GM12872 (cell line): ENCODE measurements around the gene RAB7A.

Experiments
- TF ChIP-seq, protein P1 (sequence below): IDR thresholded peaks from 3 replicates; pipeline ENCODE4 v1.5.1; 2011; ENCODE audit warnings: low read depth, mild to moderate bottlenecking, low read length, moderate library complexity; ENCODE audit not compliant: insufficient read depth

Gene RAB7A

GRCh38 chr3:128801779-128802380 is 75.9 kb downstream of the RAB7A start:
- TF ChIP-seq, protein P1, sequence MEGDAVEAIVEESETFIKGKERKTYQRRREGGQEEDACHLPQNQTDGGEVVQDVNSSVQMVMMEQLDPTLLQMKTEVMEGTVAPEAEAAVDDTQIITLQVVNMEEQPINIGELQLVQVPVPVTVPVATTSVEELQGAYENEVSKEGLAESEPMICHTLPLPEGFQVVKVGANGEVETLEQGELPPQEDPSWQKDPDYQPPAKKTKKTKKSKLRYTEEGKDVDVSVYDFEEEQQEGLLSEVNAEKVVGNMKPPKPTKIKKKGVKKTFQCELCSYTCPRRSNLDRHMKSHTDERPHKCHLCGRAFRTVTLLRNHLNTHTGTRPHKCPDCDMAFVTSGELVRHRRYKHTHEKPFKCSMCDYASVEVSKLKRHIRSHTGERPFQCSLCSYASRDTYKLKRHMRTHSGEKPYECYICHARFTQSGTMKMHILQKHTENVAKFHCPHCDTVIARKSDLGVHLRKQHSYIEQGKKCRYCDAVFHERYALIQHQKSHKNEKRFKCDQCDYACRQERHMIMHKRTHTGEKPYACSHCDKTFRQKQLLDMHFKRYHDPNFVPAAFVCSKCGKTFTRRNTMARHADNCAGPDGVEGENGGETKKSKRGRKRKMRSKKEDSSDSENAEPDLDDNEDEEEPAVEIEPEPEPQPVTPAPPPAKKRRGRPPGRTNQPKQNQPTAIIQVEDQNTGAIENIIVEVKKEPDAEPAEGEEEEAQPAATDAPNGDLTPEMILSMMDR = no peak

- TF ChIP-seq, protein P1 = no peak
Observed at GRCh38 chr3:128803307-128803706, 77.3 kb downstream of the RAB7A start.

DNA sequence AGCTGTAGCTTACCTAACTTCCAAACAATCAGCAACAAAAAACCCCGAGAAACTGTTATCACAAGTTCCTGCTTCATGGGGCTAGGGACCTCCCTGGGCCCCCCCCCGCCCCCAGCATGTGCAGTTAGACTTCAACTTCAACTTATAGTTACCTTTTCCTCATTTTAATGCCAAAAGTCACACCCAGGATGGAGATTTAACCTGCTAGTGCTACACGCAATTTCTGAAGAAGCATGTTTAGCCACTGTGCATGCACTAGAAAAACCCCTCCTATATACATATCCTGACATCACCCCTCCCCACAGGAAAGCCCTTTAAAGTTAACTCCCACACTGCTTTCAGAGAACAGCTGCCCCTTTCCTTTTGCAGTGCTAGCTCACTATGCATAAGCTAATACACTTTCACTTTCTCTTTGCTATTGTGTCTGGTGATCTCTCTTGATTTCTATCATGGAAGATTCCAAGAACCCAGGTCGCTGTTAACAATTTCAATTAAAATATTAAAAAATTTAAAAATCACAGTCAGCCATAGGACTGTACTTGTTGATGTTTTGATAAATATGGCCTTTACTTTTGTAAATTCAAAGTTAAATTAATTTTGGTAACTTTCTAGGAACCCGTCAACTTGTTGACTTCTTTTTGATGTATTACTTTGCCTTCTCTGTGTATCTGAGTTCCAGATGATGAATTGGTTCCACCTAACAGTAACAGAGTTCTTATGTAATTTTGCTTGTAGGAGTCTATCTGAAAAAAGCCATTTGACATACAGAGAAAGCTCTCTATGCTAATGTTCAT is 78.2 kb downstream of the RAB7A start:
- TF ChIP-seq, protein P1 = no peak

DNA sequence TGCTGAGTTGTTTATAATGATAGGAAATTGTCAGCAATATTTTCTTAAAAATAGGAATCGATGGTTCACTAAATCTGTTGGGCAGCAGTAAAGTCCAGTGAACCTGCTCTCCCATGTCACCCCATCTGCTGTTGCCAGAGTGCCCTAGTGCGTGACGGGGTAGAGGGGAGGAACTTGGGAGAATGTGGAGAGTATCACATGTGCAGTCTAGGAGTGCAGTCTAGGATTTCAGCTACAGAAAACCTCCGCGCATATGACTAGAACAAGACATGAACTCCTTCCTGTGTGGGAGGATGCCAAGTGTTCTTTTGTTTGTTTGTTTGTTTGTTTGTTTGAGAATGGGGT is 78.8 kb downstream of the RAB7A start:
- TF ChIP-seq, protein P1 = no peak

- TF ChIP-seq, protein P1 = no peak
Observed at GRCh38 chr3:128805772-128806171, 79.8 kb downstream of the RAB7A start.

DNA sequence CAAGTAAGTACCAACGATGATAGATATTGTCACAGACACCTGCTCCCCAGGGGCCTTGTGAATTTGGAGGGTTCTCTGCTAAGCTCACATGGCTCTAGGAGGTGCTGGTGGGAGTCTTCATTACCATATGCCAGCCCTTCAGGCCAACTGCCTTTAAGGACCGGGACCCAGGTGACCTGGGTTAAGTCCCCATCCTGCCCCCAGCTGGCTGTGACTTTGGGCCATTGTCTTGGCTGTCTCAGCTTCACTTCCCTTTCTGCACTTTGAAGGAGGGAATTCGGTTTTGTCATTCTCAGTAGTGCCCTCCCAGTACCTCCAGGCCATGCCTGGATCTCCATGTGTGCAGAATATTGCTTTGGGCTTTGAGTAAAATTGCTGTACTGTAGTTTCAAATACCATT is 80.6 kb downstream of the RAB7A start:
- TF ChIP-seq, protein P1 = no peak

GRCh38 chr3:128807186-128807830 is 81.3 kb downstream of the RAB7A start:
- TF ChIP-seq, protein P1 = no peak
